Measurements from ENCODE around the gene SHC1.

GRCh38 chr1:154937988-154938386, 32.6 kb downstream of the SHC1 start:
- TF ChIP-seq, protein P1, sequence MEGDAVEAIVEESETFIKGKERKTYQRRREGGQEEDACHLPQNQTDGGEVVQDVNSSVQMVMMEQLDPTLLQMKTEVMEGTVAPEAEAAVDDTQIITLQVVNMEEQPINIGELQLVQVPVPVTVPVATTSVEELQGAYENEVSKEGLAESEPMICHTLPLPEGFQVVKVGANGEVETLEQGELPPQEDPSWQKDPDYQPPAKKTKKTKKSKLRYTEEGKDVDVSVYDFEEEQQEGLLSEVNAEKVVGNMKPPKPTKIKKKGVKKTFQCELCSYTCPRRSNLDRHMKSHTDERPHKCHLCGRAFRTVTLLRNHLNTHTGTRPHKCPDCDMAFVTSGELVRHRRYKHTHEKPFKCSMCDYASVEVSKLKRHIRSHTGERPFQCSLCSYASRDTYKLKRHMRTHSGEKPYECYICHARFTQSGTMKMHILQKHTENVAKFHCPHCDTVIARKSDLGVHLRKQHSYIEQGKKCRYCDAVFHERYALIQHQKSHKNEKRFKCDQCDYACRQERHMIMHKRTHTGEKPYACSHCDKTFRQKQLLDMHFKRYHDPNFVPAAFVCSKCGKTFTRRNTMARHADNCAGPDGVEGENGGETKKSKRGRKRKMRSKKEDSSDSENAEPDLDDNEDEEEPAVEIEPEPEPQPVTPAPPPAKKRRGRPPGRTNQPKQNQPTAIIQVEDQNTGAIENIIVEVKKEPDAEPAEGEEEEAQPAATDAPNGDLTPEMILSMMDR (IDR thresholded peaks at IDR 0.05): no peak
- TF ChIP-seq EZH2 (IDR thresholded peaks at IDR 0.05) (no peak), EZH2phosphoT487 (IDR thresholded peaks at IDR 0.05) (no peak)

All from neural progenitor cell (in vitro differentiated cells).